GM12891 (cell line): ENCODE data around the gene CAPNS2.

Experiments
- PAX5 ChIP-seq: IDR thresholded peaks from 2 replicates; pipeline ENCODE4 v1.6.1; 2011; ENCODE audit warnings: low read length, moderate library complexity, mild to moderate bottlenecking; ENCODE audit not compliant: insufficient read depth, severe bottlenecking
- POLR2A ChIP-seq: IDR thresholded peaks from 2 replicates; pipeline ENCODE4 v1.6.1; 2011; ENCODE audit warnings: low read depth, low read length, control low read depth
- POLR2AphosphoS5 ChIP-seq: IDR thresholded peaks from 2 replicates; pipeline ENCODE4 v1.6.1; 2011; ENCODE audit warnings: low read depth, low read length, control low read depth
- POU2F2 ChIP-seq: IDR thresholded peaks from 2 replicates; pipeline ENCODE4 v1.6.1; 2011; ENCODE audit warnings: low read depth, mild to moderate bottlenecking, control low read depth, low read length, moderate library complexity
- SPI1 ChIP-seq: IDR thresholded peaks from 2 replicates; pipeline ENCODE4 v1.6.1; 2011; ENCODE audit warnings: low read depth, low read length, control low read depth
- TAF1 ChIP-seq: IDR thresholded peaks from 2 replicates; pipeline ENCODE4 v1.6.1; 2011; ENCODE audit warnings: low read depth, low read length, control low read depth

DNA sequence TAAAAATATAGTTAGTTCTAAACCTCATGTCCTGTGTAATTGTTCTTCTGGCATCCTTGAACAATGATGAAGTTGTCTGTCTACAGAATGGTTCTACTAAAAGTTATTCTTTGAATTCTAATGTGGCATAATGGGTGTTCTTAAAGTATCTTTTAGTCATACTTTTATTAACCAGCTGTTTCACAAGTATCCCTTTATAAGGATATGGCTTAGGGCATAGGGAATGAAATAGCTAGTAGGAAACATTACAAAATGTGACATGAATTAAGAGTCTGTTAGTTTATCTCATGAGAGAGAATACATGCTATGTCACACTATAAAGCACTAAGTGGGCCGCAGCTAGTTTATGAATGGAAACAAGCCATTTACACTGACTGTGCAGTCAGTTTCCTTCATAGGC, 26.3 kb upstream of the CAPNS2 start:
- no peak for TF ChIP-seq TAF1
- no peak for TF ChIP-seq POLR2AphosphoS5
- TF ChIP-seq POLR2A: no peak
- no peak for TF ChIP-seq SPI1
- TF ChIP-seq POU2F2: no peak
- no peak for TF ChIP-seq PAX5
